Lower lobe of right lung (tissue), 2 donors: ENCODE measurements around the gene RASSF3. TPM values are rescaled to one million over a fixed set of nuclear protein-coding genes. Genes with fewer than 3 reads are reported as not detected.

Experiments used
- ATAC-seq, 2 donors: fragments of 200-7000 bp; cut with Tn5 transposase; one replicate each; pipeline ENCODE4 v1.9.1; 2020 to 2022; ENCODE audit warnings: mild to moderate bottlenecking in 2 of 2, moderate library complexity in 2 of 2
- DNase-seq: peaks from one replicate; pipeline ENCODE4 v3.0.0-alpha.2; 2020
- H3K27ac ChIP-seq: fragments of 200-600 bp; one replicate; pipeline ENCODE4 v1.8.0; 2022
- H3K27me3 ChIP-seq: fragments of 200-600 bp; one replicate; pipeline ENCODE4 v1.8.0; 2022; ENCODE audit warnings: low read depth
- H3K36me3 ChIP-seq: fragments of 200-600 bp; one replicate; pipeline ENCODE4 v1.8.0; 2022; ENCODE audit warnings: mild to moderate bottlenecking
- H3K4me1 ChIP-seq: fragments of 200-600 bp; one replicate; pipeline ENCODE4 v1.8.0; 2022
- H3K4me3 ChIP-seq: fragments of 200-600 bp; one replicate; pipeline ENCODE4 v1.8.0; 2022; ENCODE audit warnings: mild to moderate bottlenecking
- H3K9me3 ChIP-seq: fragments of 200-600 bp; one replicate; pipeline ENCODE4 v1.8.0; 2022
- CTCF ChIP-seq: fragments of 200-600 bp; IDR thresholded peaks from one replicate; pipeline ENCODE4 v1.8.0; 2022; ENCODE audit warnings: antibody characterized with exemption, mild to moderate bottlenecking
- intact Hi-C: fragments of 100-400 bp; cut with DNase I; formaldehyde crosslinking; loops from one replicate; pipeline ENCODE4 v1.11.0; 2022
- total RNA-seq: library from RNA; stranded (reverse); fragmentation: NEBNext Ultra II Directional; extraction: Animal tissue kit (Norgen Biotek cat#: 25700); gene quantifications from one replicate; pipeline ENCODE4 v1.2.1, GENCODE V29; 2021
- donor health status: DM: no; HTN: yes; CAD: no; lungs with severe emphysema.

The RASSF3 gene
- total RNA-seq, 1 donor from 2014 or later = 82.7 TPM

DNA sequence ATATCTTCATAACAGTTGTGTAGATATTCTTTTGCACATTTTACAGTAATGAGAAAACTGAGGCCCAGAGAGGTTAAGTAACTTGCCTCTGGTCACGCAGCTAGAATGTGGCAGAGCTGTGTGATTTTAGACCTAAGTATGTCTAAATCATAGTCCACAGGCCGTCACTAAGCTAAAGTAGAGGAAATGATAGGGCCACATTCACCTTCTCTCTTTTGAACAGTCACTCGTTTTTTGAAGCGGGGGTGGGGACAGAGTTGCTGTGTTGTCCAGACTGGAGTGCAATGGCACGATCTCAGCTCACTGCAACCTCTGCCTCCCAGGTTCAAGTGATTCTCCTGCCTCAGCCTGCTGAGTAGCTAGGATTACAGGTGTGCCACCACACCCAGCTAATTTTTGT, 68.5 kb downstream of the RASSF3 start:
- Histone ChIP-seq H3K27me3 (no peaks in the 10 kb centered on the region), H3K36me3 (no peaks in the 10 kb centered on the region), H3K4me3 (no peak overlapping the region), H3K9me3 (no peaks in the 10 kb centered on the region), H3K27ac (peak overlapping the region; percentile 70), H3K4me1 (peaks cover 90% of the 10 kb centered on the region)
- no peak for TF ChIP-seq CTCF
- ATAC-seq = no peak
- no peak for DNase-seq
- intact Hi-C loops = no loop called here

DNA sequence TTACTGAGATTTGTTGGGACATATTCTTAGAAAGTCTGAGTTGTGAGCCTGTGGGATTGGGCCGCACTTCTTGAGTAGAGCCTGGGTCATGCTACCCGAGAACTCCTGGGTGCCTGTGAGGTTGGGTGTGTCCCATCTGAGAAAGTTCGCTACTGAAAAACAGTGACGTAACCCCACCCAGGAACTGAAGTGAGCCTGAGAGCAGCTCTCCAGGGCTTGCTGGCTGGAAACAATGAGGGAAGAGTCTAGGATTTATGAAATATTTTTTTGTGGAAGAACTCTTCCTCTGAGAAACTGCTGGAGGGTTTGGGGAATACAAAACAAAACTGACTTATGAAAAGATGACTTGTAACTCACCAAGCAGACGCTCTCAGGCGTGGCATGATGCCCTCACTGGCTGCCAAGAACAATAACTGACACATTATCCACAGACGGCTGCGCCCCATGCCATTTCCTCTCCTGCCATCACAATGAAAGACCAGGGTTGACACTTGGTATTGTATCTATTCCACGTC, 69.2 kb downstream of the RASSF3 start:
- H3K4me1 ChIP-seq = peaks cover 90% of the 10 kb centered on the region
- ATAC-seq = peak; percentile 89 to 94
- H3K27ac ChIP-seq = peak overlapping the region; percentile 70
- H3K27me3 ChIP-seq = no peaks in the 10 kb centered on the region
- no peaks in the 10 kb centered on the region for H3K36me3 ChIP-seq
- H3K9me3 ChIP-seq = no peaks in the 10 kb centered on the region
- no peak for TF ChIP-seq CTCF
- intact Hi-C loops = no loop called here
- H3K4me3 ChIP-seq = no peak overlapping the region
- DNase-seq = peak; percentile 74

GRCh38 chr12:64680235-64680634, 69.9 kb downstream of the RASSF3 start:
- intact Hi-C loops = no loop called here
- DNase-seq = no peak
- H3K4me1 ChIP-seq = peaks cover 85% of the 10 kb centered on the region
- H3K27me3 ChIP-seq = no peaks in the 10 kb centered on the region
- H3K27ac ChIP-seq = peak overlapping the region; percentile 70
- H3K4me3 ChIP-seq = no peak overlapping the region
- TF ChIP-seq CTCF = no peak
- peaks cover 6% of the 10 kb centered on the region for H3K36me3 ChIP-seq
- no peaks in the 10 kb centered on the region for H3K9me3 ChIP-seq
- peak; percentile 66 to 68 for ATAC-seq

DNA sequence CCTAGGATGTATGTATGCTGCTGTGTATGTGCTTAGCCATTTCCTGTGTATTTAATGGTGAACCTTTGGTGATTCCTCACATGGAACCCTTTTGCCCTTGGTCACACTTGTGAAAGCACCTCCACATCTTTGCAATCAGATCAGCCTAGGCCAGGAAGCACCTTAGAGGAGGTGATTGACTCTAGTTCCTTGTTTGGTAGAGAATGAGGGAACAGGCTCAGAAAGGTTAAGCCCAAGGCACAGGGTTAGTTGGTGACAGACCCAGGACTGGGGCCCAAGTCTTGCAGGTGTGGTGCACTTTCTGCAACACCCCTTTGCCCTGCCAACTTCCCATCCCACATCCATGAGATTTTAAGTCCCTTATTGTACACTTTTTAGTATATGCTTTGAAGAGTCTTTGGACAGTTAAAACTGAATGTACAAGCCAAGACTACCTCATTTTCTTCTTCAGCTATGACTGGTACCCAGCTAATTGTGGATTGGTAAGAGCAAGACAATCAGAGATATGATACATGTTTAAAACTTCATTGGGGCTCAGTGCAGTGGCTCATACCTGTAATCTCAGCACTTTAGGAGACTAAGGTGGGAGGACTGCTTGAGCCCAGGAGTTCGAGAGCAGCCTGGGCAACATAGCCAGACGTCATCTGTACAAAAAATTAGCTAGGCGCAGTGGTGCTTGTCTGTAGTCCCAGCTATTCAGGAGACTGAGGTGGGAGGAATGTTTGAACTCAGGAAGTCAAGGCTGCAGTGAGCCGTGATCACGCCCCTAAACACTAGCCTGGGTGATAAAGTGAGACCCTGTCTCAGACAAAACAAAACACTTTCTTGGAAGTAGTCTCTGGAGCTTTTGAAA, 71.1 kb downstream of the RASSF3 start:
- no peaks in the 10 kb centered on the region for H3K9me3 ChIP-seq
- no peak overlapping the region for H3K4me3 ChIP-seq
- intact Hi-C loops = no loop called here
- no peak for TF ChIP-seq CTCF
- H3K36me3 ChIP-seq = peaks cover 18% of the 10 kb centered on the region
- peak overlapping the region; percentile 18 for H3K27ac ChIP-seq
- H3K4me1 ChIP-seq = peaks cover 73% of the 10 kb centered on the region
- DNase-seq (no peak), ATAC-seq (no peak)
- no peaks in the 10 kb centered on the region for H3K27me3 ChIP-seq

- H3K4me3 ChIP-seq = no peak overlapping the region
- intact Hi-C loops = no loop called here
- H3K27ac ChIP-seq = no peak overlapping the region
- peaks cover 29% of the 10 kb centered on the region for H3K36me3 ChIP-seq
- no peak for TF ChIP-seq CTCF
- no peak for DNase-seq
- no peaks in the 10 kb centered on the region for H3K9me3 ChIP-seq
- H3K4me1 ChIP-seq = peaks cover 65% of the 10 kb centered on the region
- ATAC-seq = peak in 1 of 2 donors; percentile 40
- H3K27me3 ChIP-seq = no peaks in the 10 kb centered on the region
Measured at GRCh38 chr12:64682572-64683277, 72.4 kb downstream of the RASSF3 start.
